K562 (cell line): ENCODE data around the gene MERTK. TPM values are rescaled to one million over a fixed set of nuclear protein-coding genes. Genes with fewer than 3 reads are reported as not detected.
A peak's percentile ranks its signal among the peaks of the same experiment; 100 is the strongest.
"Not testable (repeated sequence)": the region's sequence is repeated elsewhere in the genome, so short reads cannot be mapped to it uniquely, and the experiment has no call there.

Experiments used
- ATAC-seq: fragments of 200-7000 bp; cut with Tn5 transposase; 3 replicates; pipeline ENCODE4 v1.9.1; 2020; ENCODE audit warnings: moderate library complexity
- BruUV-seq: library from RNA; stranded (reverse); fragments of 400-500 nt; replicated peaks from 2 replicates; lab custom pipeline; 2021; lab: Mats Ljungman, UMichigan
- CTCF ChIA-PET: fragments of 300-600 bp; formaldehyde crosslinking; extraction: SDS; loops from one replicate; lab custom pipeline; 2021; ENCODE audit warnings: low intra/inter-chr PET ratio; lab: Yijun Ruan, JAX
- POLR2A ChIA-PET: fragments of 300-600, 350-650 bp; sonication (Branson Sonifier 250); formaldehyde crosslinking; extraction: SDS; loops from one replicate; lab custom pipeline; 2021; ENCODE audit warnings: antibody characterized with exemption, inconsistent platforms; lab: Yijun Ruan, JAX
- DNase-seq, 4 experiments: peaks; one replicate each; pipeline versions ENCODE4 v3.0.0 to v3.0.0-alpha.2; 2011 to 2018; ENCODE audit warnings: low spot score in 3 of 4, mixed read lengths in 3 of 4; ENCODE audit errors: extremely low read depth in 1 of 4
- FAIRE-seq: peaks from 2 replicates; lab custom pipeline; 2011; peaks lifted over from hg19 to GRCh38; lab: Jason Lieb, UNC
- H2AFZ ChIP-seq: 2 replicates; pipeline ENCODE4 v1.6.0; 2011; ENCODE audit warnings: low read depth, low read length, control low read depth, inconsistent platforms
- H3K27ac ChIP-seq: fragments of 200-600 bp; 3 replicates; pipeline ENCODE4 v1.8.0; 2011; ENCODE audit warnings: low read depth, mild to moderate bottlenecking, control low read depth, inconsistent platforms, low read length, moderate library complexity, mixed read lengths; ENCODE audit errors: extremely low read depth
- H3K27me3 ChIP-seq, 2 experiments: fragments of 300-600 bp in 1 of 2; 2 replicates in 1 of 2; 3 replicates in 1 of 2; pipeline versions ENCODE4 v1.6.0 to v1.8.0; 2011; ENCODE audit warnings: inconsistent platforms in 2 of 2, low read length in 2 of 2, mild to moderate bottlenecking in 1 of 2, mixed read lengths in 1 of 2, moderate library complexity in 1 of 2; ENCODE audit not compliant: control insufficient read depth in 2 of 2, insufficient read depth in 2 of 2
- H3K36me3 ChIP-seq: fragments of 300-600 bp; 3 replicates; pipeline ENCODE4 v1.8.0; 2011; ENCODE audit warnings: mild to moderate bottlenecking, low read length, inconsistent platforms; ENCODE audit not compliant: control insufficient read depth, insufficient read depth
- H3K4me1 ChIP-seq, 2 experiments: fragments of 200-600 bp in 1 of 2; replicated peaks in 1 of 2; 2 replicates in 1 of 2; 3 replicates in 1 of 2; pipeline versions ENCODE4 v1.5.1 to v1.8.0; 2011; ENCODE audit warnings: inconsistent platforms in 2 of 2, low read length in 2 of 2, mild to moderate bottlenecking in 1 of 2, mixed read lengths in 1 of 2, moderate library complexity in 1 of 2; ENCODE audit not compliant: control insufficient read depth in 2 of 2, insufficient read depth in 2 of 2
- H3K4me2 ChIP-seq: 2 replicates; pipeline ENCODE4 v1.6.1; 2011; ENCODE audit warnings: low read length, control low read depth, inconsistent platforms, mixed read lengths; ENCODE audit not compliant: insufficient read depth
- H3K4me3 ChIP-seq: fragments of 200-600 bp; sonication (generic), shearing (Covaris generic); 2 replicates; pipeline ENCODE4 v1.5.1; 2016; ENCODE audit warnings: control low read depth, inconsistent platforms
- H3K79me2 ChIP-seq: fragments of 200-600 bp; 3 replicates; pipeline ENCODE4 v1.8.0; 2011; ENCODE audit warnings: low read length, inconsistent platforms; ENCODE audit not compliant: control insufficient read depth, insufficient read depth
- H3K9ac ChIP-seq, 2 experiments: 2 replicates each; pipeline versions ENCODE4 v1.6.0 to v1.6.1; 2011; ENCODE audit warnings: low read depth in 2 of 2, low read length in 2 of 2, control low read depth in 1 of 2, inconsistent platforms in 1 of 2, mild to moderate bottlenecking in 1 of 2, mixed read lengths in 1 of 2; ENCODE audit not compliant: insufficient read depth in 1 of 2
- H3K9me1 ChIP-seq: one replicate; pipeline ENCODE4 v1.6.0; 2011; ENCODE audit warnings: inconsistent platforms, mild to moderate bottlenecking, low read length, moderate library complexity; ENCODE audit not compliant: control insufficient read depth, insufficient read depth
- H3K9me3 ChIP-seq: replicated peaks from 2 replicates; pipeline ENCODE4 v1.5.1; 2011; ENCODE audit warnings: low read depth, low read length, inconsistent platforms; ENCODE audit not compliant: control insufficient read depth, insufficient read depth
- H4K20me1 ChIP-seq: replicated peaks from 2 replicates; pipeline ENCODE4 v1.6.1; 2011; ENCODE audit warnings: low read length, inconsistent platforms, mixed read lengths; ENCODE audit not compliant: control insufficient read depth, insufficient read depth
- ARID1B ChIP-seq: fragments of 450-650 bp; IDR thresholded peaks from 2 replicates; pipeline ENCODE4 v1.6.1; 2016; ENCODE audit warnings: antibody characterized with exemption, mild to moderate bottlenecking, inconsistent platforms
- CEBPB ChIP-seq: fragments of 450-650 bp; IDR thresholded peaks from 2 replicates; pipeline ENCODE4 v1.6.1; 2016; ENCODE audit warnings: missing genetic modification characterization, missing compliant biosample characterization
- DIDO1 ChIP-seq: fragments of 450-650 bp; IDR thresholded peaks from 2 replicates; pipeline ENCODE4 v1.6.1; 2016; ENCODE audit warnings: low read depth, missing biosample characterization, missing genetic modification characterization
- NBN ChIP-seq: fragments of 450-650 bp; IDR thresholded peaks from 2 replicates; pipeline ENCODE4 v1.6.1; 2016; ENCODE audit warnings: low read depth, mild to moderate bottlenecking
- WGBS: fragments of 100-300 bp; shearing (Covaris generic); methylation state at CpG from one replicate; pipeline ENCODE4 v1.1.6; 2016; ENCODE audit warnings: low coverage, mixed read lengths; ENCODE audit not compliant: insufficient coverage; ENCODE audit errors: missing lambda C conversion rate; 5-methylcytosine and 5-hydroxymethylcytosine counted together
- in situ Hi-C: fragments of 300-500 bp; cut with MboI; formaldehyde crosslinking; loops from 4 replicates; pipeline ENCODE4 v1.15.0; 2018; ENCODE audit warnings: inconsistent platforms, mixed read lengths
- intact Hi-C: fragments of 100-400 bp; cut with micrococcal nuclease; formaldehyde crosslinking; loops from 2 replicates; pipeline ENCODE4 v1.14.2; 2022
- polyA plus RNA-seq, 8 experiments: library from polyadenylated mRNA; depleted of rRNA in 4 of 8; stranded (reverse) in 5 of 8; unstranded in 3 of 8; fragments of >200 nt; fragmentation: Nextera tagmentation in 2 of 8; fragmentation: Illumina TruSeq in 1 of 8; extraction: Ambion mirVana in 2 of 8; extraction: Trizol in 1 of 8; gene quantifications; 2 replicates each; pipeline versions ENCODE4 v1.2.1 to v1.2.3, GENCODE V29; 2011 to 2014; ENCODE audit warnings: inconsistent platforms in 1 of 8, missing spikeins in 1 of 8
- total RNA-seq, 7 experiments: library from RNA; depleted of rRNA in 6 of 7; stranded (reverse); fragments of >200 nt in 6 of 7; fragmentation: Illumina TruSeq in 2 of 7; extraction: Trizol in 2 of 7; gene quantifications; 2 replicates each; pipeline versions ENCODE4 v1.2.1 to v1.2.3, GENCODE V29; 2011 to 2021; ENCODE audit warnings: low replicate concordance in 1 of 7

MERTK gene
- total and polyA plus RNA-seq, 9 of the 15 experiments (the other 6 are each of a cell fraction or from before 2014, with no cell fraction given), result 0.23 to 1.6 (median 0.74) TPM

DNA sequence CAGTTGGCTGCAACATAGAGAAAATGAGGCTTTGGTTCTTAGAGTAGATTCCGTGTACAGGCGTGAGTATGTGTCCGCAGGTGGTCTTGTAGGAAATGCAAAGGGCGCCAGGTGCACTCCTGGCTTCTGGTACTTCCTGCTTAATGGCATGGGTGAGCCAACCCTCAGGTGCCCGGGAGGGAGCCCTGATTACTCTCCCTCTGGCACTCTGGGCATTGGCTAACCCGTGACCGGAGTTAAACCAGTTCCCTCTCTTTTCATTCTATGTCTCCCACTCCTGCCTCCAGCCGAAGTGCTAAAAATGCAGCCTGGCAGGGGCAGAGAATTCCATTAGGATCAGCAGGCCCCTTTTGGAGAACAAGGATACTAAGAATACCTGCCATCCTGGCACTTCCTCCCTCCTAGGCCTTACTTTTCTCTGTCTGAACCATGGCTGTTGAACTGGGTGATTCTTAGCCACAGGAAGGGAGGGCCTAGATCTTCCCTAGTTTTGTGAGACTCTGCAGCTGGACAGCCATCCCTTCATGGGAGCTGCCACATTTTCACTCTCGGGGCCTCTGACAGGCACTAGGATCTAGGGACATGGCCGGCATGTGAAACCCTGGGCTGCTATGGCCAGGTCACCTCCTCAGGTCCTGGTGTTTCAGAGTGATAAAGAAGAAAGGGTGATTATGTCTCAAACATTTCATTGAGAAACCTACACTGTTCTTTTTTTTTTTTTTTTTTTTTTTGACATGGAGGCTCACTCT, 6.5 kb downstream of the MERTK start (continued):
- TF ChIP-seq DIDO1, result no peak
- peak; percentile 39 for TF ChIP-seq ARID1B
- TF ChIP-seq NBN, result no peak

GRCh38 chr2:111905475-111905869, 7.1 kb downstream of the MERTK start:
- TF ChIP-seq CEBPB (tag), result peak; percentile 54; the same call in 1 of the 2 replicates
- H3K9me3 ChIP-seq, H3K4me3 ChIP-seq, H3K9ac ChIP-seq, CTCF ChIA-PET, ATAC-seq, H3K27me3 ChIP-seq, DNase-seq, intact Hi-C loops, H3K36me3 ChIP-seq, H3K9me1 ChIP-seq, H3K79me2 ChIP-seq, POLR2A ChIA-PET, H3K4me2 ChIP-seq, H4K20me1 ChIP-seq, BruUV-seq, FAIRE-seq, H3K27ac ChIP-seq: not testable (repeated sequence)
- WGBS, result 37% methylated on average over 5 of the region's 9 CpGs
- in situ Hi-C loops, result loop anchor here (5.0 to 10.0 kb wide), 2 partner anchors 127 to 679 kb away; partner anchors contain the start of gene CHCHD5
- Histone ChIP-seq H2AFZ (peak overlapping the region; percentile 64; the same call in 1 of the 2 replicates), H3K4me1 (peaks cover 6 to 31% of the 10 kb centered on the region in 2 experiments; a peak in 4 of 5 replicates)
